Stimulated activated CD8-positive, alpha-beta memory T cell treated with anti-CD3 and anti-CD28 coated beads, Interleukin-7, amount 100 ng/mL, for 24 hours (primary cell): Measurements from ENCODE around the gene CIT.

ENCODE experiments used
- DNase-seq: peaks from one replicate; pipeline ENCODE4 v3.0.0-alpha.2; 2020; ENCODE audit warnings: low read depth

The CIT gene

GRCh38 chr12:119797090-119797489 lies 80.0 kb downstream of the CIT start:
- no peak for DNase-seq

DNA sequence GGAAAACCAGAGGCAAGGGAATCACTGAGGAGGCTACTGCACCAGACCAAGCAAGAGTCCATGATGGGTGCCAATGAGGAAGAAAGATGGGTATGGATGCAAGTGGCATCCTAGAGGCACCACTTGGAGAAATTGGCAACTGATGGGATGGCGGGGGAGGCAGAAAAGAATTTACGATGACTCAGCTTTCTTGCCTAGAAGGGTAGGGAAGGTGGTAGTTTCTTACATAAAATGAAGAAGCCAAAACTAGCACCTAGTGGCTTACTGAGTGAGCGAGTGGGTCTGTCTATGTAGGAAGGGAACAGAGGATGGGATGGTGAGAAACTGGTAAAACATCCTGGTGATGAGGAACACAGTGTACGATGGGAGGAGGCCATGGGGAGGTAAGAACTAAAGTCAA lies 80.8 kb downstream of the CIT start:
- DNase-seq: no peak

- DNase-seq: no peak
Observed at GRCh38 chr12:119791453-119791852, 85.7 kb downstream of the CIT start.

DNA sequence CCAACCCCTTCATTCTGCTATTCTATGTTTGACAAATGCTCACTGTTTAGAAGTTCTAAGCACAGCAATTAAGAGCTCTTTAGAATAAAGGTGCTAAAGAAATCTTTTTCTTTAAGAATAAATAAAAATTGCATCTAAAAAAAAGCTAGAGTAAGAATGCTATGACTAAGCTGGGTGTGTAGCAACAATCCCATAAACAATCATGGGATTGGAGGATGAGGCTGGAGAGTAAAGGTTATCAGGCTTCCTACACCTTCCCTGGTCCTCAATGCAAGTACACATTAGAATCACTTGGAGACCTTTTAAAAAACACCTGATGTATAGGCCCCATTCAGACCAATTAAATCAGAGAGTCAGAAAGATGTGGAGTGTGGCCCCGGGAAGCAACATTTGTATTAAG lies 88.3 kb downstream of the CIT start:
- no peak for DNase-seq

GRCh38 chr12:119786539-119786938 lies 90.6 kb downstream of the CIT start:
- DNase-seq: no peak

DNA sequence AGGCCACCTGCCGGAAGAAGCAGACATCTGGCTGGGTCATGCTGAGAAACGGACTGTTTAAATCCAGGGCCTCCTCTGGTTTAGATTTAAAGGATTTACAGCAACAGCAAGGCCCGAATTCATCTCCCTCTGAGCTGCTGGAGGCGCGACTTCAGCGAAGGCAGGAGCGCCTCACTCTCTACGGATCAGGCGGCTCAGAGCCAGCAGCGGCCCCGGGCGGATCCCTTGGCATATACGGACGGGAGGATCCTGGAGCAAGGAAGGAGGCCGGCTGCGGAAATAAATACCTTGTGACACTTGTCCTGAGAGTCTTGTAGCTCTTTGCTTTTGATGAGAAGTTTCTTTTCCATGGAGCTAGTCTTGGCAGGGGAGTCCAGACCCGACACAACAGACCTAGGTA lies 92.4 kb downstream of the CIT start:
- DNase-seq: no peak

DNA sequence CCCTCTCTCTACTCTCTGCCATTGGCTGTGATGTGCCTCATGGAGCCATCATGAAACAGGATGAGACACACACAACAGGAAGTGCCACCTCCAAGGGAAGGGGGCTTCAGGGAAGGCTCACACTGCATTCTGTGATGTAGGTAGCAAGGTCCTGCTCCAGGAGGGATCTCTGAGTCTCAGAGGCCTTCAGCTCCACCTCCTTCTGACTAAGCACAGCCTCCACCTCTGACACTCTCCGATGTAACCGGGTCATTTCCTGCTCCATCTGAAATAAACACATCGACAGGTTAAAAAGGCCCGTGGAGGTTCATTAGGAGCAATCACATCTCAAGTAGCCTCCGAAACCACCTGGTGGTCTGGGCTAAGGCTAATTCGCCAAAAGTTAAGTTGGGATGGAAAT lies 93.3 kb downstream of the CIT start:
- no peak for DNase-seq

GRCh38 chr12:119781804-119782203 lies 95.3 kb downstream of the CIT start:
- DNase-seq: no peak

DNA sequence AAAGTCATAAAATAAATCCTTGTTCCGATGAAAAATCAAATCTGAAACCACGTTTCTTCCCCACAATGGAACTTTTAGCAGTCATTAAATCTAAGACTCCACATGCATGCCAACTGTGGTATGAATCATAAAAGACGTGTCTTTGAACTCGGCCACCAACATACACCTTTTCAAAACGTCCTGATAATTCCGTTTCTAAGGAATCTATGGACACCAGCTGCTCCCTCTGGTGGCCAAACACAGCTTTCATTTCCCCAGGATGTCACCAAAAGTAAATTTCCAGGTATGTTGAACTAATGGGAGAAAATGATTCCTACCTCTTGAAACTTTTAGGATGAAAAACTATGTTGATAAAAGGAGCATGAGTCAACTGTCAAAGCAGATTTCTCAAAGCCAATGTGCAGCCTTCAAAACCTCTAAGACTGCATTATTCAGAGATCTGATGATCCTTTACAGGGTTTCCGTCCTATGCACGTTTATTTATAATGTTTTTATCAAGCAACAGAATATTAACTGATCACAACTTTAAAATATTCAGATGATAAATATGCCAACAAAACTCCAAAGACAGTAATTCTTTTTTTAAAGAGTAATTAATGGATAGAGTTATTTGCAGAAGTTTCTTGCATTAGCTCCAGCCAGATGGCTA lies 96.2 kb downstream of the CIT start:
- DNase-seq: no peak

DNA sequence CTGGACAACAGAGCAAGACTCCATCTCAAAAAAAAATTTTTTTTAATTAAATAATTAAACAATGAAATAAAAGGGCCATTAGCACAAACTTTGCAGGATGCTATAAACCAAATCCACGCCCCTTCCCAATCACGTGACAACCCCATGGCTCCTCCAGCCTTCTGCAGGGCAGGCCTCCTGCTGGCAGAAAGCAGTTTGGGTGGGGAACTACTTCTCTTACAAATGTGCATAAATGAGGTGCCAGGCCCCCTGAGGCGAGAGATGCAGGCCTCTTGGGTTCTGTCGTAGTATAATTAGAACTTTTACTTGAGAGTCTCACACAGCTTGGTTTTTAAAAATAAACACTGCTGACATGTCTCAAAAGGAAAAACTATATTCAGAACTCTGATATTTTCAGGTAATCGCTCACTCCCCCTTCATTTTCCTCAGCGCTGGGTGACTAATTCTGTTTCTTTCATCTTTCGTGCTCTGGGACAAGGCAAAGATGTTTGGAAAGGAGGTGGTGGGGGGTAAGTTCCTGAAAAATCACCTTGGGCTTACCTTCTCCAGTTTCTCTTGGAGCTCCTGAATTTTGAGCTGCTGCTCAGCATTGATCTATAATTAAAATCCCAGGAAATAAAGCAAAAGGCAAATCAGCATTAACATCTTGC lies 101.7 kb downstream of the CIT start:
- DNase-seq: no peak

- DNase-seq: no peak
Observed at GRCh38 chr12:119772431-119772830, 104.7 kb downstream of the CIT start.

DNA sequence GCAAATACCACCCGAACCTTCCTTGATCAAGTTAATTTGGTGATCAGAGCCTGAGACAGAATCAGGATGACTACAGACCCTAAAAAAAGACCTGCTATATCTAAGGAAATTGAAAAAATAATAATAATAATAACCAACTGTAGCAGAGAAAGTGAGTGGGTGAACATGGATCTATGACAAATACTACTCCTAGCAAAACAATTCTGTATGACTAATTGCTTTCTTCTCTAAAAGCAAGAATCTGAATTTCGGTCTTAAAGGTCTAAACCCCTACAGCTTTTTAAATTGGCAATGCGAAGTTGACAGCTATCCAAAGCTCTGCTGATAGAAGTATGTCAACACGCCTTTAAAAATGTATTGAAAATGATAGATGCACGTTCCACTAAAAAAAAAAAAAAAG lies 107.0 kb downstream of the CIT start:
- no peak for DNase-seq

DNA sequence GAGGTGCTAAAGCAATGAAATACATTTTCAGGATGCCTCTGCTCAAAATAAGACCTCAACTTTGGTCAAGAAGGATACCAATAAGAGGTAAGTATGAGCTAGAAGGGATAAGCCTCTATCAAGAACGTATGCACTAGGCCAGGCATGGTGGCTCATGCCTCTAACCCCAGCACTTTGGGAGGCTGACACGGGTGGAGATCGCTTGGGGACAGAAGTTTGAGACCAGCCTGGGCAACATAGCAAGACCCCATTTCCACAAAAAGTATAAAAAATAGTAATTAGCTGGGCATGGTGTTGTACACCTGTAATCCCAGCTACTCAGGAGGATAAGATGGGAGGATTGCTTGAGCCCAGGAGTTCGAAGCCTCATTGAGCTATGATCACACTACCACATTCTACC lies 114.5 kb downstream of the CIT start:
- no peak for DNase-seq

DNA sequence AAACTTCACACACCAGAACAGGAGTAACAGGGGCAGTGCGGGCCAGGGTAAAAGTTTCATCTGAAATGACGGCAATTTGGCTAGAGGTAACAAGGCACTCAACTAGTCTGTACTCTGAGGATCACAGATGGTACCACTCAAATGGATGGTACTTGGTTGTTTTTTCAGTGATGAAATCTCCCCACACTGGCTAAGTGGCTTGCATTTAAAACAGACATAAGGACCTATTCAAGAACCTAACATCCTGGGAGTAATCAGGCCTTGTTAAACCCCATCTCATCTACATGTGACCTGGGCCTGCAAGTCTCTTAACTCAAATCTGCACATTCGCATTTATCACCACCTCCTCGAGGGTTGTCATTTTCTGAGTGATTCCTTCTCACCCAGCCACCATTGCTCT lies 118.4 kb downstream of the CIT start:
- no peak for DNase-seq

DNA sequence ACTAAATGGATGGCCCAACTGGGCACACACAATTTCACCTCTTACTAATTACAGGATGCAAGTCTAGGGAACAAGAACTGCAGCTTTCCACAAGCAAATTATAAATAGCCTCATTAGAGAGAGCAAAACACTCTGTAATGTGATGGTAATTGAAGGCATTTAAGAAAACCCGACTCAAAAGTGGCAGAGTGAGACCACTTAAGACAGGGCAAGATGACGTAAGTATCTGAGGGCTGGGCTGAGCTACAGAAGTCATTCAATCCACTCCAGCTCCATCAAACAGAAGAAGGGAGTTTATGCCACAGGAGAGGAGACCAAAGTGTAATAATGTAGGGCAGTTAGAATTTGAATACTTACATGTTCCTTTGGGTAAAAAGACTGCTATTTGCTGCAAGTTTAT lies 118.9 kb downstream of the CIT start:
- no peak for DNase-seq

DNA sequence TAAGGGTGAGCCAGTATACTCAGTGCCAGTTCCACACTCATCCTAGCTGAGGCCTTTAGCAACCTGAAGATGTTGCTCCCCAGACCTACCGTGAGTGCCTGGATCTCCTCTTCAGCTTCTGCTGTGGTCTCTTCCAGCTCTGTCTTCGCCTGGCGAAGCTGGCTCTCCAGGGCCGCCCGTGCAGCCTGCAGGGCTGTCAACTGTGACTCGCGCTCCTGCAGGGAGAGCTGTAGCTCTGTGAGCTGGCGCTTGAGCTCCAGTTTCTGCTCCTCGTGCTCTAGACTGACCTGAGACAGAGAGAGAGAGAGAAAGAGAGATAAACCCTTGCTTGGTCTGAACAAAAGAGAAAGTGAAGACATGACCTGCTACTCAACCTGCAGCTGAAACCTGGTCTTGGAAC lies 125.2 kb downstream of the CIT start:
- DNase-seq: no peak

DNA sequence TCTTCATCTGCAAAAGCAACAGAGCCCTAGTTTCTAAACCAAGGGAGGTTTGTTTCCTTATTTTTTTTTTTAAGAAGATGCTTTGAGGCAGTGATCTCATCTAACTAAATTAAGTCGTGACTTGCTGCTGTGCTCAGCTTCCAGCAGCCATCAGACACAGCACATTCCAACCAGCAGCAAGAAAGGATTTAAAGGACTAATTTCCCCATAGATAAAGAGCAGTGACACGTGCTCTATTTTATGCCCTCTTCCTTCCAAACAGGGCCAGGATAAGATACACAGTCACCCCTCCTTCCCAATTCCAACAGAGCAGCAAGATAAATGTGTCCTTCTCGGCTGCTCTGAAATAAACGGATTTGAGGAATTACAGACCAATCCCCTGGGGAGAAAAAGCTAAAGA lies 127.5 kb downstream of the CIT start:
- no peak for DNase-seq

DNA sequence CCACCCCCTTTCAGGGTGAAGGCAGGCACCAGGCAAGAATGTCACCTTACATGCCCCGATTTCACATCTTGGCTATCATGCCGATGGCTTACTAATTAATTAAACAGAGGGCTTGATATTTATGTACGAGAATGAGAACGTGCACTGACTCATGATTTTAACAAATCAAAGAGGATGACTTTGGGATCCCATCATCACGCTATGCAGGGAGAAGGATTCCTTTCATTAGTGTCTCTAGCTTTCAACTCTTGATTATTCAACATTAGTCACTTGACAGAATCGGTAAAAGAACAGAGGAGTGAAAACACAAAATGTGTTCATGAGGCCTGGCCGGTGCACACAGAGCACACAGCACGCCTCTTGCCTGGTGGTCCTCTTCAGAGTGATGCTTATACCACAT lies 128.6 kb downstream of the CIT start:
- no peak for DNase-seq

- DNase-seq: no peak
Observed at GRCh38 chr12:119746169-119746568, 131.0 kb downstream of the CIT start.

- DNase-seq: no peak
Observed at GRCh38 chr12:119744900-119745606, 132.1 kb downstream of the CIT start.

GRCh38 chr12:119742700-119743099 lies 134.4 kb downstream of the CIT start:
- DNase-seq: no peak

GRCh38 chr12:119740830-119741229 lies 136.3 kb downstream of the CIT start:
- no peak for DNase-seq

DNA sequence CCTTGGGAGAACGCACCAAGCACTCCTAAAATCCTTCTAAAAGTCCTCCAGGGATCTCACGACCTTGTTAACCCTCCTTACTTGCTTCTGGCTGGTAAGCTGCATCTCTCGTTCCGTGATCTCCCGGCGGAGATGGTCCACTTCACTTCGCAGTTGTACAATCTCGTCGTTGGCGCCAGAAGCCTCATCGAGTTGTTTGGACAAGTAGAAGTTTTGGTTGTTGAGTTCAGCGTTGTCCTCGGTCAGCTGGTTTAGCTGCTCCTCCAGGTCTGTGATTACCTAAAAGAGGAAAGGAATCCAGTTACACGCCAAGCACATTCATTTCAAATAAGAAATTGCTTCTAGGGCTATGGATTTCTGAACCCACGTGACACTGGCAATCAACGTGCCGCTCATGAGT lies 142.0 kb downstream of the CIT start:
- no peak for DNase-seq

DNA sequence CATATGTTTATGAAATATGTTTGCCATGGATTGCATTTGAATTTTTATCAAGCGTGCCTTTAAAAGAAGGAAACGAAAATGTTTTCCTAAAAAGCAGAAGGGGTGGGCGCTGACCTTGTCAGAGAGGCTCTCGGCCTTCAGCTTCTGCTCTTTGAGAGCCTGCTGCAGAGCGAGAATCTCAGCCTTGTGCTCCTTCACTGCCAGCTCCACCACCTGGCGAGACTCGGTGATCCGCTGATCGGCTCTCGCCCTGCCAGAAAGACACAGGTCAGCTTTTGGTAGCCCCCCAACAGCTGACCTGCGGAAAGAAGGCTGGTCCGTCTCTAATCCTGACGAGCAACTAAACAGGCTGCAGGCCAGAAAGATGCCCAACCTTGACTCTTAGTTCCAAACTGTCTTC lies 146.7 kb downstream of the CIT start:
- no peak for DNase-seq
